Measurements from ENCODE around the gene MCF2L.

GRCh38 chr13:113004126-113004525 is 35.1 kb downstream of the MCF2L start:
- no peak for TF ChIP-seq CTCF (conservative IDR thresholded peaks at IDR 0.05; ENCODE audit: low read depth, low read length)
- no peak for TF ChIP-seq EZH2 (IDR thresholded peaks at IDR 0.05; ENCODE audit: borderline replicate concordance, low read depth, low read length, poor library complexity, severe bottlenecking)
